HG03280 (cell line): Measurements from ENCODE around the gene KLF6.

Source experiments
- ATAC-seq: cut with Tn5 transposase; IDR thresholded peaks from one replicate; pipeline ENCODE4 v1.9.1; 2021; ENCODE audit warnings: mild to moderate bottlenecking, moderate library complexity; ENCODE audit not compliant: unreplicated experiment

Gene KLF6

DNA sequence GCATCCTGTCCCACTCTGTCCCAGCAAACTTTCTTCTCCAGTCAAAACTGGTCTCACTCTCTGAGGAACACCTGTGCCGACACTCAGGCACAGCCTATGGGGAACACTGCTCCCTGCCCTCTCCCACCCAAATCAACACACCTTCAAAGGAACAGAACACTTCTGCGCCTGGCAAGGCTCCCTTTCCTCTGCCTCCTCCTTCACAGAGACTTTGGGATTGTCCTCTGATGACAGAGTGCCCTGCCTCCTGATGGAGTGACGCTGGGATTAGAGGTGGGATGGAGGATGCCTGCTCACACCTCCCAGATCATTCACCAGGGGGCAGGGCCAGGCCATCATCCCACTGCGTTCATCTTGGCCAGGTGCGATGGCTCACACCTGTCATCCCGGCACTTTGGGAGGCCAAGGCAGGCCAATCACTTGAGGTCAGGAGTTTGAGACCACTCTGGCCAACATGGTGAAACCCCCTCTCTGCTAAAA is 26.5 kb downstream of the KLF6 start:
- no peak for ATAC-seq

DNA sequence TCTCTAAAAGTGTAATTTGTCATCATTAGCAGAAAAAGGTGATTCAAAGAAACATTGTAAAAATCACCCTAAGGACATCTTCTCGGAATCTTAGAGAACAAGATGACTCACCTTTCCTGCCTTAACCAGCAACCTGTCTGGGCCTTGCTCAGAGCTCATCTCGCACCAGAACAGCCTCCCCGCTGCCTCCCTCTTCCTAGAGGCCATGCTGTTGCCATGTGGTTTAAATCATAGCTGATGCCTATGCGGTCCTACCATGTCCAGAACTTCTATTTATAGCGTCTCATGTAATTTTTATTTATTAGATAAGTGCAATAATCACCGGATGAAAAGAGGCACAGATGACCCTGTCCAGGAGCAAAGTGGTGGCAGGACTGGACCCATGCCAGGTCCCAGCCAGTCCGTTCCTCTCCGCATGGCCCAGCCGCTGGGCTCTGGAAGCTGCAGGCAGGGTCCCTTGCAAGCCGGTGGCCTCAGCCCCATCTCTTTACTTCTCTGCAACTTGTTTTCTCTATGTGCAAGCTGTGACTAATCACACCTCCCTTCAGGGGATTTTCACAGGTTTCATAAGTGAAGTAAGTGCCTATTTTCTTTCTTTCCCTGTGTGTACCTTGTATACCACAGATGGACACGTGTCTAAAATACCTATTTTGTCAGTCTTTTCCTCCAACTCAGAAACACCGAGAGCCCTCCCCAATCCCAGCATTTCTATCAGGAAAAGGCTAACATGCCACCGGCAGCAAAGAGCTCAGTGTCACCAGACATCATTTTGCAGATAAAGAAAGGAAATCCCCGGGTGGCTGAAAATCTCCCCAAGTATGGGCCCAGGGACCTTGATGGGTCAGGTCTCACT is 27.1 kb downstream of the KLF6 start:
- ATAC-seq: peak; percentile 82

DNA sequence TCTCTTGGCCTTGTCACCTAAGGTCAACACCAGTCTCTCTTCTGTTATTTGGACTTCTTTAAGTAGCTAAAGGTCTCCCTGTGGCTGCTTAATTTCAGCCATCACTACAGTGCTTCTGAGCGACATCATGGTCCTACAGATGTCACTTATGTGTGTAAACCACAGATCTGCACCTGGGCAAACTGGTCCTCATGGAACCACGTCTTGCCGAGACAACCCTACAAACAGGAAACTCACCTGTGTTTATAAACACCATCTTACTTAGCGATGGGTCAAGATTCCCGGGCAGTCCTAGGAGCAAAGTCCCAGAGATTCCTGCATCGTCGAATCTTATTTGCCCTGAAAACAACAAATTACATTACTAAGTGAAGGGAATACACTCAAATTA is 27.8 kb downstream of the KLF6 start:
- no peak for ATAC-seq

DNA sequence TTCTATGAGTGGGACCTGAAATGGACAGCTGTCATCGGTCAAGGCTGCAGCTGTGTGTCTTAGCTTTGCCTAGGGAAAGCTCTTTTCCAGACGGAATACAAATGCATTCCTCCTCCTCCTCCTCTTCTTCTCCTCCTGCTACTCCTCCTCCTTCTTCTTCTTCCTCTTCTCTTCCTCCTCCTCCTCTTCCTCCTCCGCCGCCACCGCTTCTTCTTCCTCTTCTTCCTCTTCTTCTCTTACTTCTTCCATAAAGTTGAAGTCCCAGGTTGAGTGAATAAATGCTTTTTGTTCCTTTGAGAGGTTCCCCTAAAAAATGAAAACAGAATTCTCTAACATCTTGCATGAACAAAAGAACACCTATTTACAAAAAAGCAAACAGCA is 28.7 kb downstream of the KLF6 start:
- ATAC-seq: no peak

DNA sequence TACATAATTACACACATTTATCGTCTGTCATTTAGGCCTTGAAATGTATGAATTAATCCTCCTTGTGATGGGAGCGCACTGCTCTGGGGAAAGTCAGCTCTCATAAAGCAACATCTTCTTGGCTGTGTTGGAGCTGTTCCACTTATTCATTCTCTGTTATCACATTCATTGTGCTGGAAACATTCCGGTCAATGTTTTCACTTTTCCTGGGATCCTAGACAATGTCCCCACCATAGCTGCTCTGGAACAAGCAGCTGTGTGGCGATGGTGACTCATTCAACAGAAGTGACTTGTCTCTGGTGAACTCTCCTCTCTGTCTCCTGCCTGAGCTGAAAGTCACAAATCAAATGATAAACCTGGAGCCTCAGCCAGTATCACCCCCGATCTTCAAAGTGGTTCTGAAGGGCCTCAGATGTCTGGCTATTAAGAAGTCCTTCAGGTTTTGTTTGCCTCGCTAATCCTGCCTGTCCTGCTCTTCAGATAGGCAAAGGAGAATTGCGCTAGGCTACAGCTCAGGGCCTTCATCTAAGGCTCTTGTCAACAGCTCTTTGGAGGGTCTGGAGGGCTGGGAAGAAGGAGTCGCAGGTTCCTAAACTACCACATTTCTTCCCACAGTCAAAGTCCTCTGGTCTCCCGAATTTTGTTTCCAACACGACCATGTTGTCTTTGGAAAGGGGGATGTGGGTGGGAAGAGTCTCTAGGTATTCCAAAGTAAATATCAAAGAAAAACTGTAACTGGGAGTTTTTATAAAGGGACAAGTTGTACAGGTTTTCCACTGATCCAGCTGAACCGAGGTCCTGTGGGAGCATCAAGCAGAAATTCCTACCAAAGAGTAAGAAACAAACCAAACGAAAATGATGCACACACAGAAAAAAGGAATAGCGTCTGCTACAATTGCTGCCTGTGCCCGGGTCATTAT is 29.3 kb downstream of the KLF6 start:
- ATAC-seq: no peak

DNA sequence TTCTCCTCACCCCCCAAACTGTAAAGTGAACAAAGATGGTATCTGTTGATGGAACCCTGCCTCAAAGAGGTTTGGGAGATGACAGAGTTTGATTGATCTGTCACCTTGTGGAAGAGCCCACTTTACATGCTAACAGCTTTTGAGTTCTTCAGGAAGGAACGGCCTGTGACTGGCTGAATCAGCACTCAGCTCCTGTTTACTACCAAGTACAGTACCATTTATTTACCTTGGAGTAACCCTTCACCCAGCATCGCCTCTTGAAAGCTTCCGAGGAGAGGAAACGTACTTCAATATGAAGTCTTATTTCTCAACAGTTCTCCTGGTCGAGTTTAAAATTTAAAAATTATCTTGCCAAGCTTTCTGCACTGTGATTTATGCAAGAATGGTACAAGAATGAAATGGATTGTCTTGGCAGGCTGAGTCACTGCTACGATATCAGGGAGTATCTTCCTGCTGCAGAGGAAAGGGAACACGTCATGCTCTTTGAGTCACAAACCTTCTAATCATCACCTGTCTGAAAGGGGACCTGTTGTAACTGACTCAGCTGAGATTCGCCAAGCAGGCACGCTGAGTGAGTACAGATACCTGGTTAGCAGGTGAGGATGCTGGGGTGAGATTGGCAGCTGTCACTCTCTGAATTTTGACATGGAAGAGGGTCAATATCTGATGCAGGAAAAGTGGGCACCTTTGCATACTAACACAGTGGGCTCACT is 30.1 kb downstream of the KLF6 start:
- ATAC-seq: no peak

DNA sequence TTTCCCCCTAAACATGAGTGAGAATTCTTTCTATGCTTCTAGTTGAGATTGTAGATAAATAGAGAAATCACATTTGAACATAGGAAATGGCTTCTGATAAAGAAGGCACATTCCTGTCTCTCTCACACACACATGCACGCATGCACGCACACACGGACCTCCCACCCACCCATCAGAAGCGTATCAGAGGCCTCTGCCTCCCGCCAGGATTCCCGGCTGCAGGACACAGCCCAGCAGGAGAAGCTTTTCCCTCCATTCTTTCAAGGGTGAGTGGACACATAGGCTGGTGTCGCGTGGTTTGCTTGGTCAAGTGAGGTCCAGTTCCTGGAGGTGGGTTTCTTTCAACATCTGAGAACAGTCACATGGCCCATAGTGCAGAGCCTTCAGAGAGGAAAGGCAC is 34.2 kb downstream of the KLF6 start:
- ATAC-seq: no peak

DNA sequence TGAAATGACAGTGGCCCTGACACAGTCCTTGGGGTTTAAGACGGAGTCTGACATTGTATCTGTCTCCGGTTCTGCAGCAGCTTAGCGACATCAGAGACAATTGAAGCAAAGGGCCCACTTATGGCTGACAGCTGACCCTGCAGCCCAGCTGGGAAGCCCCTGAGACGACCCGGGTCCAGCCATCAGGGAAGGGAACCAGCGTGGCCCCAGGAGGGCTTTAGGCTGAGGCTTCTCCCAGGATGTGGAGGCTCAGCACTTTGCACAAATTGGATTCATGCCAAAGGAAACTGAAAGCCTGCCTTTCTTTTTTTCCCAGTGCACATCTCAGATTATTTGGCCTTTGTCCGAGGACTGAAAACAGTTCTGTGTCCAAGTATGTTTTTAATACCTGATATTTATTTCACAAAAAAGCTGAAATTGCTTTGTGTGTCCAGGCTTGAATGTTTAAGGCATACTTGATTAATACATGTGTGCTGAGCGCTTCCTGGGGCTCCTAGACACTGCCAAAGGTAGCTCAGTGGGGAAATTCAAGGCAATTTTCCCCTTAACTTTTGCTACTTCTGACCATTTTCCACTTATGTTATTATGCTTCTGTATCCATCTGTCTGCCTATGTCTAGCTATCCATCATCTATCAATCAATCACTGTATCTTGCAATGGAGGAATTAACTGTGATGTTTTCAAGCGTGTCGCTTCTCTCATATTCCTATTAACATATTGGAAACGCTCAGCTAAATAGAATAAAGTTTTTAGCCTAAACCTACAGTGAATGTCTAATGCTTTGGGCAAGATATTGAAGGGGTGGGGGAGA is 34.8 kb downstream of the KLF6 start:
- ATAC-seq: no peak

DNA sequence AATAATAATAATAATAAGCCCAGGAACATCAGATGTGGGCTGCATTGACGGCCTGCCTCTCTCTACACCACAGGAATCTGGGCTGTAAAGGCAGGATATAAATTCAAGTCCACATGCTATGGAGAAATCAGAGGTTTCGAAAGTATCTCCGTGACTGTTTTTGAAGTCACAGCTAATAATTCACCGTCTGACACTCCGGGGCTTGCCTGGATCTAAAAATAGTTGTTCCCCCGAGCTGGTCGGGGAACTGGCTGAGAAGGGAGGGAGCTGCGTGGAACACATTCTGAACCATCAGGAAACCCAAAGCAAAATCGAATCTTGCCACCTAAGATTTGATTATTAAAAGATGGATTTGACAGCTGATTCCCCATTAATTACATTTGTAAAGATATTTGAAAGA is 35.4 kb downstream of the KLF6 start:
- no peak for ATAC-seq

DNA sequence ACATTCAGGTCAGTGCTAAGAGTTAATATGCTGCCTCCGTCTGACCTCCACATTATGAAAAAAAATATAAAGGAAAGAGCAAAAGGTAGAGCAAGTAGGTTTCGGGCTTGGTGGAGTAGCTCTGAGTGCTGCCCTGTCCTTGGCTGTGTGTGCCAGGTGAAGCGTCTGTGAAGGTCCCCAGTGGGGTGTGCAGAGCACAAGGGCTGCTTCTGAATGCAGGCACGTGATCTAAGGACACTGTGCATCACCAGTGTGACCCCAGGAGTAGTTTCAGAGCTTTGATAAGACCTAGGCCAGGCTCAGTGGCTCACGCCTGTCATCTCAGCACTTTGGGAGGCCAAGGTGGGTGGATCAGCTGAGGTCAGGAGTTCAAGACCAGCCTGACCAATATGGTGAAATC is 36.0 kb downstream of the KLF6 start:
- no peak for ATAC-seq

DNA sequence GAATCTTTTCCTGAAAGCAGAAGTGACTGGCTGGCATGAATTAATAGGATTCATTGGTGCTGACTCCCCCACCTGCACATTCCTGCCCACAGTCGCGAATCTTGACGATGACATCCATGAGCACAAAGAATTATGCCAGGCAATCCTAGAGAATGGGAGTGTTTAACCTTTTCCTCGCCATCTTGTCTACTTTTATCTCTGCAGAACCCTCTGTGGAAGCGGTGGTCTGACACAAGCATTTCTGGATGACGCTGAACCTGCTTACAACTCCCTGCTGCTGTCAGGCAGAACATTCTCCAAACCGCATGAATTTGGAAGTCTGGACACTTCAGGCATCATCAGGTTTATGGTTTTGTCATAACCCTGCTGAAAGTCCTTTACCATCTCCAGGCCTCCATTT is 36.5 kb downstream of the KLF6 start:
- ATAC-seq: no peak

DNA sequence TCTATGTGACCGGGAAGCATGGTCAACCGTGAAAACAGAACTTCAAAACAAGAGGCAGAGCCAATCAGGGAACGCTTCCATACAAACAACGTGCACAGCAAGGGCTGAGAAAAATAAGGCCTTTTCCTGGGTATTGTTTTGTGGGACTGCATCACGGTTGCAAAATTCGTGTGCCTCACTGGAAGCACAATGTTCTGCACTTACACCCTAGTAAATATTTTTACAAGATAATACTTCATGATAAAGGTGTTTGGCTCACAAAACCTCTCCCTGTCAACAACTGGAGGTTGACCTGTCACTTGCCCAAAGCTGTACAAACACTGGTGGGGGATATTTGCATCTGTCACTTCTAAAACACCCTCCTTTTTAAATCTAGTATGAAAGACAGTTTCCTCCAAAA is 37.0 kb downstream of the KLF6 start:
- no peak for ATAC-seq

DNA sequence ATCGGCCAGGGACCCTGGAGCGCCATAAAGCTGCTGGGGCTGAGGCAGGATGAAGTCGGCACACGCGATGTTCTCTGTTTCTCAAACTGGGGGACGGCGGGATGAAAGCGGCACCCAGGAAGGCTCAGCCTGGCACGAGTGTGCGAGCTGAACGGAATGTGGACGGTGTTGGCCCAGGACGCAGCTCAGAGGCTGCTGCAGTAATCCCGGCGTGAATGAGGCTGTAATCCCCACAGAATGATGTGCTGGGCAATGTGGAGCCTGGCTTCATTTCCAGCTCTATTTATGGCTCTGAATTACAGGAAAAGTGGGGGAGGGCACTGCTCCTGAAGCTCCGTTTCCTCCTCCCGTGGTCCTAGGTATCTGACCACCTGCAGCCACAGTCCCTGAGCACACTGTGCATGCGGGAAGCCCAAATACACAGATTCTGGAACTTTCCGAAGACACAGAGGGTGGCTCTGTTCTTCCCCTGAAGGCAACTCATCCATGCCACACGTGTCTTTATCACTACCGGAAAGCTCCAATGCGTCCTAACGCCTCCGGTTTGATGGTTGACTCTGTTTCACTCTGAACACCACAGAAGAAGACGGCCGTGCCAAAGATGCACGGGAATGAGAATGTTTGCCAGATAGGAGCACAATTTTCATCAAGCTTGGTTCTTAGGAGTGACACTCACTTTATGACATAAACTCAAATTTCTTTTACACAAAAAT is 37.6 kb downstream of the KLF6 start:
- no peak for ATAC-seq

DNA sequence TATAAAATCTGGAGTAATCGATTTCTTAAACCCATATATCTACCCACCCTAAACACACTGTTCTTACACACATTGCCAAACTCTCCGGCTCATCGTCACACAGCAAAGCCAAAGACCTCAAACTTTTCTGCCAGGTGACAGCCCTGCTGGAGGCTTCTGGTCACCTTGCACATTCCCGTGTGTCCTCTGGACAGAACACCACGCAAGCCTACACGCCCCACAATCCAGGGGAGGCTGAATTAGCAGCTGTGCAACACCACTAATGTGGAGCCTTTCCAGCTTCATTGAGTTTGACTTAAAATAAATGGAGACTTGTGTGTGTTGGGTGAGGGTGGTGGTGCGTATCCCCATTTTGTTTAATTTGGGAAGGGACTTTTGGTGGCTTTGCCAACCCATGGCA is 38.4 kb downstream of the KLF6 start:
- no peak for ATAC-seq

DNA sequence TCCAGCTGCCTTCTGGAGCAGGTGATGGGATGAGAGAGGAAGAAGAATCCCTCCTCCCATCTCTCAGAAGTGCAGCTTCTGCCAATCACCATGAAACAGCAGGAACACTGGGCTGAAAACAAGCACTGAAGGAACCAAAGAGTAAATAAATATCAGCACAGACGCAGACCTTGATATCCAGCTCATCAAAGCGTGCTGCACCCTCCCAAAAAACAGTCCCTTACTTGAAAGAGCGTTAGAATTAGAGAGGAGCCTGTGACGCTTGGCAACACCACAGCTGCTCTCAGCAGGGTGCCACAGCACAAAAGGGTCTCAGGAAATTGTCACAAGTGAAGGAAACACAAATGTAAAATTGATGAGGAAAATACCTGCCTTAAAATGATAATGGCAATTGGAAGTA is 39.5 kb downstream of the KLF6 start:
- ATAC-seq: no peak

DNA sequence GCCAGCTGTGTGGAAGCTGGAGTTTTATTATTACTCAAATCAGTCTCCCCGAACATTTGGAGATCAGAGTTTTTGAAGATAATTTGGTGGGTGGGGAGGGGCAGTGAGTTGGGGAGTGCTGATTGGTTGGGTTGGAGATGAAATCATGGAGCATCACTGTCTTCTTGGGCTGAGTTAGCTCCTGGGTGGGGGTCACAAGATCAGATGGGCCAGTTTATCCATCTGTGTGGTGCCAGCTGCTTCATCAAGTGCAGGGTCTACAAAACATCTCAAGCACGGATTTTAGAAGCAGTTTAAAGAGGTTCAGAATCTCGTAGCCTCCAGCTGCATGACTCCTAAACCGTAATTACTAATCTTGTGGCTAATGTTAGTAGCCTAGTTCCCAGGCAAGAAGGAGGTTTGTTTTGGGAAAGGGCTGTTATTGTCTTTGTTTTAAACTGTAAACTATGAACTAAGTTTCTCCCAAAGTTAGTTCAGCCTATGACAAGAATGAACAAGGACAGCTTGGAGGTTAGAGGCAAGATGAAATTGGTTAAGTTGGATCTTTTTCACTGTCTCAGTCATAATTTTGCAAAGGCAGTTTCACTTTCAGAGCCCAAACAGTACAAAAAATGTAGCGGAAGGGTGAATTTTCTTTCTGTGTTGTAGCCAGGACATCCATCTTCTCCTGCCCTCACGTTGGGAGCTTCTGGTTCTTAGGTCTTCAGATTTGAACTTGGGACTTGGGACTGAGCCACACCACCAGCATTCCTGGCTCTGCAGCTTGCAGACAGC is 43.1 kb downstream of the KLF6 start:
- peak; percentile 61 for ATAC-seq

DNA sequence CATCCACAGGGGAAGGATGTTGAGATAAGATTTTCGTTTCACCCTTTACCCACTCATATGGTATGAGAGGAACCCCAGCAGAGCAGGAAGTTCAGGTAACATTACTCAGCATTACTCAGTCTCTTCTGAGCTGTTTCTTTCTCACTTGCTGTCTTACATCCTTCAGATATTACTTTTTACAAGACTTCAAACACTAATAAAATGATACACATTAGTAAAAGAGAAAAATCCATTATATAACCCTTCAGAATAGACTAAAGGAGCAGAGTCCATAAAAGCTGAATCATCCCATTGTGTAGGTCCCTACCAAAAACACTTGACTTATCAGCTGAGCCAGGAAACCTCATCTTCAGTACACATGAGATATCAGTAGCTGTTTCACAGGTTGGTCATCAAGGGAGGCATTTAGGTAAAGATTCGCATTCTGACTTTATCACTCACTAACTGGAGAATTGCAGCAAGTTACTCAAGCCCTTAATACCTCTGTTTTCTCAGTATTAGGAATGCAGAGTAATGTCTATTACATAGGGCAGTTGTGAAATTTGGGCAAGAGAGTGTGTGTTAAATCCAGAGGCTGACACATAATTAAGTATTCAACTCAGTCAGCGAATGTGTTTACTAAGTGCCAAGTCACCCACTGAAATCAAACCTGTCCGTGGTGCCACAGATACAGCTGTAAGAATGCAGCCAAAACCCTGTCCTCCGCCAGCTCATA is 44.7 kb downstream of the KLF6 start:
- ATAC-seq: no peak

DNA sequence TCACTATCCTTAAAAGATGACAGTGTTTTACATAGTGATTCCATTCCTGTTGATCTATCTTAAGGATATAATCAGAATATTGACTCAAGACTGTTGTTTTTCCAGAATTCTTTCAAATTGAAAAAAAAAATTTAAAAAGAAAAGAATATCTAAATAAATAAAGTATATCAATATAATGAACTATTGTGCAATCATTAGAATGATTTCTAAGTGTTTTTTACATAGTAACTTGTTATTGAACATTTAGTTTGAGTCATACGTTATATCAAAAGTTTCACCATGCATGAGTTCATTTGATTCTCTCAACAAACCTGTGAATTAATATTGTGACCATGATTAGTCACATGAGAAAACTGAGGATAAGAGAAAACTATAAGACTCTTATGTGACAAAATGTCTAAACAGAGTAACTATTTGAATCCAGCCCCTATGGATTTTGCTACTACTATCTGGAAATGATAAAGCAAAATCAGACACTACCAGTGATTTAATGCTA is 46.1 kb downstream of the KLF6 start:
- no peak for ATAC-seq
